GM13976 (cell line): ENCODE measurements around the gene TMEM108.

ENCODE experiments used
- DNase-seq: peaks from one replicate; pipeline ENCODE4 v3.0.0; 2012; ENCODE audit warnings: low spot score
- in situ Hi-C: fragments of 300-500 bp; cut with MboI; formaldehyde crosslinking; loops from one replicate; pipeline ENCODE4 v1.12.0; 2022; ENCODE audit warnings: low sequenced_read_pairs, mixed read lengths, inconsistent platforms; ENCODE audit not compliant: unreplicated experiment
- TF ChIP-seq, protein P1 (sequence below): IDR thresholded peaks from 2 replicates; pipeline ENCODE4 v1.5.1; 2012; ENCODE audit warnings: borderline replicate concordance, mild to moderate bottlenecking; ENCODE audit not compliant: insufficient read depth; ENCODE audit errors: extremely low read depth, missing control alignments, control extremely low read depth

Gene TMEM108

DNA sequence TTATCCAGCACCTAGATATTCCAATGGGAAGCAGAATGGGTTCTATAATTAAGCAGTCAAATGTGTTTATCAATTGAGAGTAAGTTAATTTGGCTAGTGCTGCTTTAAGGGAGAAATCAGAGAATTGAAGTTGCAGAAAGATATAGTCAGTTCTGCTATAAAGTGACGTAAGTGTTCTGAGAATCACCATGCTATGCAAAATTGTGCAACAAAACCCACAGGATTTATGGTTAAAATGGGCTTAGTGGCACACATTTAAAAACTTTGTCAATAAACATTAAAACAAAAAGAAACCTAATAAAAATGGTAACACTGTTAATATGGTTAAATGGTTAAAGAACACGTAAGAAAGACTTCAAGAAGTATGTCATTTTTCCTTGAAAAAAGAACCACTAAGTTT is 74.5 kb downstream of the TMEM108 start:
- in situ Hi-C loops = no loop called here
- TF ChIP-seq, protein P1, sequence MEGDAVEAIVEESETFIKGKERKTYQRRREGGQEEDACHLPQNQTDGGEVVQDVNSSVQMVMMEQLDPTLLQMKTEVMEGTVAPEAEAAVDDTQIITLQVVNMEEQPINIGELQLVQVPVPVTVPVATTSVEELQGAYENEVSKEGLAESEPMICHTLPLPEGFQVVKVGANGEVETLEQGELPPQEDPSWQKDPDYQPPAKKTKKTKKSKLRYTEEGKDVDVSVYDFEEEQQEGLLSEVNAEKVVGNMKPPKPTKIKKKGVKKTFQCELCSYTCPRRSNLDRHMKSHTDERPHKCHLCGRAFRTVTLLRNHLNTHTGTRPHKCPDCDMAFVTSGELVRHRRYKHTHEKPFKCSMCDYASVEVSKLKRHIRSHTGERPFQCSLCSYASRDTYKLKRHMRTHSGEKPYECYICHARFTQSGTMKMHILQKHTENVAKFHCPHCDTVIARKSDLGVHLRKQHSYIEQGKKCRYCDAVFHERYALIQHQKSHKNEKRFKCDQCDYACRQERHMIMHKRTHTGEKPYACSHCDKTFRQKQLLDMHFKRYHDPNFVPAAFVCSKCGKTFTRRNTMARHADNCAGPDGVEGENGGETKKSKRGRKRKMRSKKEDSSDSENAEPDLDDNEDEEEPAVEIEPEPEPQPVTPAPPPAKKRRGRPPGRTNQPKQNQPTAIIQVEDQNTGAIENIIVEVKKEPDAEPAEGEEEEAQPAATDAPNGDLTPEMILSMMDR = no peak
- DNase-seq = no peak

DNA sequence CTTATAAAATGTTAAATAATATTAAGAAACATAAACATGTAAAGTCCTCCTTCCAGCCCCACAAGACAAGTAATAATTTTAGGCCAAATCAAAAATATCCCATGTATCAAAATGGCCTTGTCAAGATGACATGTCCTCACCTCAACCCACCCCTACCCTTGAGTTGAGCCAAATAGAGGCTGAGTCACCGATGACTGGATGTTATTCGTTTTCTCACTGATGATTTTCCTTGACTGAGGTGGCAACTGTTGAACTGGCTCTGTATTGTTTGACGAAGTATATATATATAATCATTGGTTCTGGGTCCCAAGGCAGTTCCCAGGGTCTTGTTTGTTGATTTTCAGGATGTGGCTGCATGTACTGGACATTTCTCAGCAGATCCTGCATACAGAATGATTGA is 75.3 kb downstream of the TMEM108 start:
- in situ Hi-C loops = no loop called here
- no peak for DNase-seq
- TF ChIP-seq, protein P1 = no peak

DNA sequence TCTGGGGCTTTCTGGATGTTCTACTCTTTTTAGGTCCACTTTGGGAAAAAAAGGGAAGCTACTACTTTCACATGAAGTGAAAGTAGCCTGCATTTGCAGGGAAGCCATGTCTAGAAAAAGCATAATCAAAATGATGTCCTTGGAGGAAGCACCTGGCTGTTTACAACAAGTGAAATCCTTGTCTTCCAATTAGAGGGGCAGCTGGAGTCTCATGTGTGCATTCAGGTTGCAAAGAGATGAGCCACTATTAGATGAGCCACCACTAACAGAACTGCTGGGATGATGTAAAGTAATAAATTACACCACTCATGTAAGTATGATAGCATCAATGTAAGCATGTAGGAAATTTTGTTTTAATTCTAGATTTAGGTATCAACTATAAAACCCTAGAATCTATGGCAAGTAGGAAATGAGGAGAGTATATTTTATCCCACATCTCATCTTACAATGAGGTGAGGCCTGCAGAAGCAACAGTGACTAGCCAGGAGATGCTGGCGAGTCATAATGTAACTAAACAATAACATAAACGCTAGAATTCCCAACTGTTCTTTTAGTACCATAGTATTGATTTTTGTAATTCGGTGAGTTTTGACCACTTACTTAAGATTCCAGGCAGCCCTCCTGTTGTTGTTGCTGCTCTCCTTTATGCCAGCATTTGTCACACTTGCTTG is 75.9 kb downstream of the TMEM108 start:
- DNase-seq = no peak
- in situ Hi-C loops = no loop called here
- TF ChIP-seq, protein P1 = no peak

DNA sequence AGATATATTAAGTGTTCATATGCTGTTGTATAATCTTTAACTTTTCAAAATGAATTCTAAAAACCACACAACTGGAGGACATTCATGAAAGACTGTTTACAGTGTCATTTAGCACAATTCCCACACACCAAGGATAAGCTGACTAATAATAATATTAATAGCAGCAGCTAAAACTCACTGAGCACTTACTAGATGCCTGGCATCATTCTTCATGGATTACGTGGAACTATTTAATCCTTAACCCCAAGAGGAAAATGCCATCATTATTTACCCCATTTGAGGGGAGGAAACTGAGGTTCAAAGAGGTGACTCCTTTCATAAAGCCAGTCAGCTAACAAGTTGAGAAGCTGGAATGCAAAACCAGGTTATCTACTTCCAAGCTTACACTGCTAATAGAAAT is 77.0 kb downstream of the TMEM108 start:
- in situ Hi-C loops = no loop called here
- no peak for DNase-seq
- TF ChIP-seq, protein P1 = no peak

DNA sequence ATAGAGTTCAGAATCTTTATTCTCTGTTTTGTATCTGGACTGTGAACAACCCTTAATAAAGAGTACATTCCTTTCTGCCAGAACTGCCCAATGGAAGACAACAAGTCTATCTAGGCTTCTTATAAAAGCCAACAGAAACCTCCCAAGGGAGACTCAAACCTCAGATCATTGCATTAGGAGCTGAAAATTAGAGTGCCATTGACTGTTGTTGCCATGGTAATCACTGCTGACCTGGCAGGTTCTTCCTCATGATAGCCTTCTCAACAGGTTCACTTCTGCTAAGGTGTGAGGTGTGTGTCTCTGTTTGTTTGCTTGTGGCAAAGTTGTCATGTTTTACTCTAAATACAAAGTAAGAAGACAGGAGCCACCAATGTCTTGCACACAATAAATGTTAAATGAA is 79.2 kb downstream of the TMEM108 start:
- TF ChIP-seq, protein P1 = no peak
- in situ Hi-C loops = no loop called here
- no peak for DNase-seq

DNA sequence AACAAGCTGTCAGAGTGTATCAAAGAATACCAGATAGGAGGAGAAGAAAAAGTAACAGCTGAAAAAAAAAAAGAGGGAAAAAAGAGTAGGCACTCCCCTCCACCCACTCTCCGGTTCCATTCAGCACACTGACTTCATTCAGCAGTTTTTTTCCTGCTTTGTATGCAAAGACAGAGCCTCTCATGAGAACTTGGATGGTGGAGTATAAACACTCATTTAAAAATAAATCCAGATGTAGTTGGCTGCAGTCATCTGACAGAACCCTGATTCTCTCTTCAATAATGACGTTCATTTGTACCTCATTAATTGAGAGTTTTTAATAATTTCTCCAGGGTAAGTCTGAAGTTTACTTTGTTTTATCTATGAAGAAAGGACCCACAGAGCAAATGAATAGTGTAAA is 81.0 kb downstream of the TMEM108 start:
- DNase-seq = no peak
- TF ChIP-seq, protein P1 = no peak
- in situ Hi-C loops = no loop called here
